Measurements from ENCODE around the gene KLF15. TPM values are rescaled to one million over a fixed set of nuclear protein-coding genes. Genes with fewer than 3 reads are reported as not detected.

The KLF15 gene
- total RNA-seq, 1 donor from 2014 or later, result 8.1 TPM

- no peak for DNase-seq (ENCODE audit: low read depth in 2 of 2)
Observed at GRCh38 chr3:126389794-126390146, 32.6 kb upstream of the KLF15 start.

GRCh38 chr3:126389112-126389793 is 32.0 kb upstream of the KLF15 start:
- peak; percentile 81 to 92 for DNase-seq (ENCODE audit: low read depth in 2 of 2)

- no peak for DNase-seq (ENCODE audit: low read depth in 2 of 2)
Observed at GRCh38 chr3:126381966-126382365, 24.8 kb upstream of the KLF15 start.

- DNase-seq (ENCODE audit: low read depth in 2 of 2), result no peak
Observed at GRCh38 chr3:126380011-126380768, 23.0 kb upstream of the KLF15 start.

GRCh38 chr3:126378341-126378751 is 21.1 kb upstream of the KLF15 start:
- no peak for DNase-seq (ENCODE audit: low read depth in 2 of 2)

- DNase-seq (ENCODE audit: low read depth in 2 of 2), result no peak
Observed at GRCh38 chr3:126377211-126377610, 20.0 kb upstream of the KLF15 start.

- DNase-seq (ENCODE audit: low read depth in 2 of 2), result no peak
Observed at GRCh38 chr3:126376444-126376843, 19.2 kb upstream of the KLF15 start.

- peak in 1 of 2 donors; percentile 16 for DNase-seq (ENCODE audit: low read depth in 2 of 2)
Observed at GRCh38 chr3:126375835-126376331, 18.7 kb upstream of the KLF15 start.

- no peak for DNase-seq (ENCODE audit: low read depth in 2 of 2)
Observed at GRCh38 chr3:126373682-126374601, 16.7 kb upstream of the KLF15 start.

GRCh38 chr3:126373146-126373613 is 16.0 kb upstream of the KLF15 start:
- DNase-seq (ENCODE audit: low read depth in 2 of 2), result no peak

- DNase-seq (ENCODE audit: low read depth in 2 of 2), result no peak
Observed at GRCh38 chr3:126372413-126373145, 15.4 kb upstream of the KLF15 start.

GRCh38 chr3:126371096-126371705 is 14.0 kb upstream of the KLF15 start:
- DNase-seq (ENCODE audit: low read depth in 2 of 2), result no peak

- DNase-seq (ENCODE audit: low read depth in 2 of 2), result no peak
Observed at GRCh38 chr3:126370606-126371005, 13.4 kb upstream of the KLF15 start.

GRCh38 chr3:126370055-126370454 is 12.8 kb upstream of the KLF15 start:
- DNase-seq (ENCODE audit: low read depth in 2 of 2), result no peak

GRCh38 chr3:126369490-126369889 is 12.3 kb upstream of the KLF15 start:
- DNase-seq (ENCODE audit: low read depth in 2 of 2), result no peak

- DNase-seq (ENCODE audit: low read depth in 2 of 2), result no peak
Observed at GRCh38 chr3:126367316-126367805, 10.2 kb upstream of the KLF15 start.

GRCh38 chr3:126365351-126366277 is 8.4 kb upstream of the KLF15 start:
- no peak for DNase-seq (ENCODE audit: low read depth in 2 of 2)

GRCh38 chr3:126364731-126365301 is 7.6 kb upstream of the KLF15 start:
- no peak for DNase-seq (ENCODE audit: low read depth in 2 of 2)

GRCh38 chr3:126364130-126364695 is 7.0 kb upstream of the KLF15 start:
- no peak for DNase-seq (ENCODE audit: low read depth in 2 of 2)

All from lung microvascular endothelial cell (primary cell).